Neural cell (in vitro differentiated cells): ENCODE measurements around the gene TACC3. TPM values are rescaled to one million over a fixed set of nuclear protein-coding genes. Genes with fewer than 3 reads are reported as not detected.
A peak's percentile ranks its signal among the peaks of the same experiment; 100 is the strongest.
"Not testable (repeated sequence)": the region's sequence is repeated elsewhere in the genome, so short reads cannot be mapped to it uniquely, and the experiment has no call there.

Source experiments
- H2AFZ ChIP-seq: fragments of 200-600, 300-800 bp; sonication (generic), shearing (Covaris generic); 2 replicates; pipeline ENCODE4 v1.6.0; 2014; ENCODE audit warnings: low read depth, mild to moderate bottlenecking, antibody characterized with exemption, low read length, moderate library complexity
- H3F3A ChIP-seq: fragments of 200-600 bp; shearing (Covaris generic); 2 replicates; pipeline ENCODE4 v1.6.1; 2016; ENCODE audit warnings: mild to moderate bottlenecking, moderate library complexity, mixed read lengths, antibody characterized with exemption, low read length; ENCODE audit not compliant: insufficient read depth, poor library complexity, severe bottlenecking
- H3K27ac ChIP-seq: fragments of 200-600, 300-800 bp; sonication (generic), shearing (Covaris generic); 2 replicates; pipeline ENCODE4 v1.5.1; 2014; ENCODE audit warnings: mild to moderate bottlenecking, low read length, moderate library complexity
- H3K27me3 ChIP-seq: fragments of 300-800, 200-600 bp; sonication (generic), shearing (Covaris generic); 2 replicates; pipeline ENCODE4 v1.6.0; 2014; ENCODE audit warnings: mild to moderate bottlenecking, low read depth, low read length, moderate library complexity; ENCODE audit not compliant: insufficient read depth
- H3K36me3 ChIP-seq: fragments of 300-800, 200-600 bp; sonication (generic), shearing (Covaris generic); 2 replicates; pipeline ENCODE4 v1.5.1; 2014; ENCODE audit warnings: mild to moderate bottlenecking, antibody characterized with exemption, low read length, moderate library complexity; ENCODE audit not compliant: insufficient read depth
- H3K4me2 ChIP-seq: fragments of 300-800, 200-600 bp; sonication (generic), shearing (Covaris generic); 2 replicates; pipeline ENCODE4 v1.6.0; 2014; ENCODE audit warnings: mild to moderate bottlenecking, low read length
- H3K4me3 ChIP-seq: fragments of 300-800, 200-600 bp; sonication (generic), shearing (Covaris generic); 2 replicates; pipeline ENCODE4 v1.5.1; 2014; ENCODE audit warnings: mild to moderate bottlenecking, low read length, moderate library complexity
- H3K79me2 ChIP-seq: fragments of 200-600 bp; shearing (Covaris generic); replicated peaks from 2 replicates; pipeline ENCODE4 v1.6.0; 2014; ENCODE audit warnings: mild to moderate bottlenecking, low read length, moderate library complexity; ENCODE audit not compliant: insufficient read depth
- H3K9ac ChIP-seq: fragments of 300-800, 200-600 bp; sonication (generic), shearing (Covaris generic); 2 replicates; pipeline ENCODE4 v1.6.1; 2016; ENCODE audit warnings: mild to moderate bottlenecking, low read length, mixed read lengths
- H3K9me2 ChIP-seq: fragments of 200-600 bp; shearing (Covaris generic); 2 replicates; pipeline ENCODE4 v1.6.1; 2016; ENCODE audit warnings: mild to moderate bottlenecking, low read length, mixed read lengths; ENCODE audit not compliant: insufficient read depth
- H3K9me3 ChIP-seq: fragments of 200-600, 300-800 bp; sonication (generic), shearing (Covaris generic); 2 replicates; pipeline ENCODE4 v1.6.1; 2016; ENCODE audit warnings: mild to moderate bottlenecking, mixed run types, low read length, moderate library complexity, mixed read lengths
- H4K20me1 ChIP-seq: fragments of 200-600 bp; shearing (Covaris generic); 2 replicates; pipeline ENCODE4 v1.6.1; 2016; ENCODE audit warnings: mild to moderate bottlenecking, mixed run types; ENCODE audit not compliant: insufficient read depth
- EP300 ChIP-seq: fragments of 450-650 bp; conservative IDR thresholded peaks from 2 replicates; pipeline ENCODE4 v1.6.1; 2014; ENCODE audit warnings: antibody characterized with exemption, mild to moderate bottlenecking, moderate library complexity; ENCODE audit not compliant: poor library complexity, severe bottlenecking
- EZH2 ChIP-seq: fragments of 200-600, 300-800 bp; shearing (Covaris generic), sonication (generic); IDR thresholded peaks from 2 replicates; pipeline ENCODE4 v1.6.1; 2014; ENCODE audit warnings: antibody characterized with exemption, low read length, borderline replicate concordance, mild to moderate bottlenecking; ENCODE audit not compliant: insufficient read depth, poor library complexity, severe bottlenecking
- MXI1 ChIP-seq: fragments of 450-650 bp; conservative IDR thresholded peaks from 2 replicates; pipeline ENCODE4 v1.6.1; 2014; ENCODE audit warnings: antibody characterized with exemption, mild to moderate bottlenecking; ENCODE audit not compliant: poor library complexity, severe bottlenecking
- POLR2AphosphoS5 ChIP-seq: IDR thresholded peaks from 2 replicates; pipeline ENCODE4 v1.6.1; 2012
- RAD21 ChIP-seq: fragments of 450-650 bp; conservative IDR thresholded peaks from 2 replicates; pipeline ENCODE4 v1.6.1; 2014; ENCODE audit warnings: antibody characterized with exemption, mild to moderate bottlenecking, moderate library complexity
- SMC3 ChIP-seq: fragments of 450-650 bp; conservative IDR thresholded peaks from 2 replicates; pipeline ENCODE4 v1.6.1; 2014; ENCODE audit warnings: antibody characterized with exemption, mild to moderate bottlenecking, moderate library complexity; ENCODE audit not compliant: poor library complexity
- TAF1 ChIP-seq: IDR thresholded peaks from 2 replicates; pipeline ENCODE4 v1.6.1; 2012; ENCODE audit warnings: low read depth
- polyA plus RNA-seq: library from polyadenylated mRNA; depleted of rRNA; stranded (reverse); fragments of >200 nt; gene quantifications from 2 replicates; pipeline ENCODE4 v1.2.3, GENCODE V29; 2014
- TF ChIP-seq, protein P1 (sequence below): IDR thresholded peaks from 2 replicates; pipeline ENCODE4 v1.6.1; 2012; ENCODE audit warnings: borderline replicate concordance
- TF ChIP-seq, protein P2 (sequence below): fragments of 450-650 bp; IDR thresholded peaks from 2 replicates; pipeline ENCODE4 v1.5.1; 2014; ENCODE audit warnings: antibody characterized with exemption, mild to moderate bottlenecking, moderate library complexity; ENCODE audit not compliant: poor library complexity, severe bottlenecking

Gene TACC3
- polyA plus RNA-seq, 1 donor from 2014 or later, result 2.6 TPM

- H2AFZ ChIP-seq, result no peak overlapping the region
- H3F3A ChIP-seq, result no peaks in the 10 kb centered on the region
Measured at GRCh38 chr4:1693131-1693896, 28.0 kb upstream of the TACC3 start.

GRCh38 chr4:1695913-1696312, 25.4 kb upstream of the TACC3 start:
- no peaks in the 10 kb centered on the region for H3K27me3 ChIP-seq
- no peaks in the 10 kb centered on the region for H3F3A ChIP-seq
- H3K4me3 ChIP-seq, result no peak overlapping the region
- TF ChIP-seq, protein P1, sequence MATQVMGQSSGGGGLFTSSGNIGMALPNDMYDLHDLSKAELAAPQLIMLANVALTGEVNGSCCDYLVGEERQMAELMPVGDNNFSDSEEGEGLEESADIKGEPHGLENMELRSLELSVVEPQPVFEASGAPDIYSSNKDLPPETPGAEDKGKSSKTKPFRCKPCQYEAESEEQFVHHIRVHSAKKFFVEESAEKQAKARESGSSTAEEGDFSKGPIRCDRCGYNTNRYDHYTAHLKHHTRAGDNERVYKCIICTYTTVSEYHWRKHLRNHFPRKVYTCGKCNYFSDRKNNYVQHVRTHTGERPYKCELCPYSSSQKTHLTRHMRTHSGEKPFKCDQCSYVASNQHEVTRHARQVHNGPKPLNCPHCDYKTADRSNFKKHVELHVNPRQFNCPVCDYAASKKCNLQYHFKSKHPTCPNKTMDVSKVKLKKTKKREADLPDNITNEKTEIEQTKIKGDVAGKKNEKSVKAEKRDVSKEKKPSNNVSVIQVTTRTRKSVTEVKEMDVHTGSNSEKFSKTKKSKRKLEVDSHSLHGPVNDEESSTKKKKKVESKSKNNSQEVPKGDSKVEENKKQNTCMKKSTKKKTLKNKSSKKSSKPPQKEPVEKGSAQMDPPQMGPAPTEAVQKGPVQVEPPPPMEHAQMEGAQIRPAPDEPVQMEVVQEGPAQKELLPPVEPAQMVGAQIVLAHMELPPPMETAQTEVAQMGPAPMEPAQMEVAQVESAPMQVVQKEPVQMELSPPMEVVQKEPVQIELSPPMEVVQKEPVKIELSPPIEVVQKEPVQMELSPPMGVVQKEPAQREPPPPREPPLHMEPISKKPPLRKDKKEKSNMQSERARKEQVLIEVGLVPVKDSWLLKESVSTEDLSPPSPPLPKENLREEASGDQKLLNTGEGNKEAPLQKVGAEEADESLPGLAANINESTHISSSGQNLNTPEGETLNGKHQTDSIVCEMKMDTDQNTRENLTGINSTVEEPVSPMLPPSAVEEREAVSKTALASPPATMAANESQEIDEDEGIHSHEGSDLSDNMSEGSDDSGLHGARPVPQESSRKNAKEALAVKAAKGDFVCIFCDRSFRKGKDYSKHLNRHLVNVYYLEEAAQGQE, result no peak
- no peak for TF ChIP-seq POLR2AphosphoS5
- no peak for TF ChIP-seq EZH2
- TF ChIP-seq, protein P2, sequence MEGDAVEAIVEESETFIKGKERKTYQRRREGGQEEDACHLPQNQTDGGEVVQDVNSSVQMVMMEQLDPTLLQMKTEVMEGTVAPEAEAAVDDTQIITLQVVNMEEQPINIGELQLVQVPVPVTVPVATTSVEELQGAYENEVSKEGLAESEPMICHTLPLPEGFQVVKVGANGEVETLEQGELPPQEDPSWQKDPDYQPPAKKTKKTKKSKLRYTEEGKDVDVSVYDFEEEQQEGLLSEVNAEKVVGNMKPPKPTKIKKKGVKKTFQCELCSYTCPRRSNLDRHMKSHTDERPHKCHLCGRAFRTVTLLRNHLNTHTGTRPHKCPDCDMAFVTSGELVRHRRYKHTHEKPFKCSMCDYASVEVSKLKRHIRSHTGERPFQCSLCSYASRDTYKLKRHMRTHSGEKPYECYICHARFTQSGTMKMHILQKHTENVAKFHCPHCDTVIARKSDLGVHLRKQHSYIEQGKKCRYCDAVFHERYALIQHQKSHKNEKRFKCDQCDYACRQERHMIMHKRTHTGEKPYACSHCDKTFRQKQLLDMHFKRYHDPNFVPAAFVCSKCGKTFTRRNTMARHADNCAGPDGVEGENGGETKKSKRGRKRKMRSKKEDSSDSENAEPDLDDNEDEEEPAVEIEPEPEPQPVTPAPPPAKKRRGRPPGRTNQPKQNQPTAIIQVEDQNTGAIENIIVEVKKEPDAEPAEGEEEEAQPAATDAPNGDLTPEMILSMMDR, result no peak
- TF ChIP-seq EP300, result no peak
- no peaks in the 10 kb centered on the region for H3K79me2 ChIP-seq
- H3K9me3 ChIP-seq, result no peaks in the 10 kb centered on the region
- no peak overlapping the region for H3K4me2 ChIP-seq
- H3K9me2 ChIP-seq, result no peaks in the 10 kb centered on the region
- H3K9ac ChIP-seq, result no peak overlapping the region
- H3K27ac ChIP-seq, result no peak overlapping the region
- H3K36me3 ChIP-seq, result peaks cover 4% of the 10 kb centered on the region
- H2AFZ ChIP-seq, result no peak overlapping the region
- no peaks in the 10 kb centered on the region for H4K20me1 ChIP-seq

More at GRCh38 chr4:1693131-1693896, 28.0 kb upstream of the TACC3 start:
- no peaks in the 10 kb centered on the region for H3K9me2 ChIP-seq
- H3K9ac ChIP-seq, result no peak overlapping the region
- H3K36me3 ChIP-seq, result peaks cover 4% of the 10 kb centered on the region
- no peak overlapping the region for H3K4me2 ChIP-seq
- no peak overlapping the region for H3K27ac ChIP-seq
- TF ChIP-seq RAD21 (peak; percentile 70), SMC3 (peak; percentile 79), TAF1 (no peak), EP300 (no peak), EZH2 (no peak), MXI1 (peak; percentile 59)
- TF ChIP-seq, protein P2, result peak; percentile 80
- no peaks in the 10 kb centered on the region for H4K20me1 ChIP-seq
- H3K4me3 ChIP-seq, result no peak overlapping the region
- no peaks in the 10 kb centered on the region for H3K9me3 ChIP-seq
- no peaks in the 10 kb centered on the region for H3K27me3 ChIP-seq
- no peaks in the 10 kb centered on the region for H3K79me2 ChIP-seq

DNA sequence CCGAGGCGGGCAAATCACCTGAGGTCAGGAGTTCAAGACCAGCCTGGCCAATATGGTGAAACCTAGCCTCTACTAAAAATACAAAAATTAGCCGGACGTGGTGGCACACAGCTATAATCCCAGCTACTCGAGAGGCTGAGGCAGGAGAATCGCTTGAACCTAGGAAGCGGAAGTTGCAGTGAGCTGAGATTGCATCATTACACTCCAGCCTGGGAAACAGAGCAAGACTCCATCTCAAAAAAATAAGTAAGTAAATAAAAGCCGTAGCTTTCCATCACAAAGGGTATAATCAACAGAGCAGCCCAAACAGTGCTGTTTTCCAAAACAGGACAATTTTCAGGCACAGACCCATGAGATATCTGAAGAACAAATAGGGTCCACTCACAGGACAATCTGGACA, 19.6 kb upstream of the TACC3 start:
- not testable (repeated sequence) for H4K20me1 ChIP-seq, H3K27ac ChIP-seq, H3K79me2 ChIP-seq, H3K9me3 ChIP-seq, H3K4me3 ChIP-seq, H3K36me3 ChIP-seq, H3K27me3 ChIP-seq, H2AFZ ChIP-seq, H3K9me2 ChIP-seq, H3K4me2 ChIP-seq, H3F3A ChIP-seq, H3K9ac ChIP-seq
